ENCODE measurements around the gene MYB.

GRCh38 chr6:135221505-135221904, 40.4 kb downstream of the MYB start:
- TF ChIP-seq CTCF (conservative IDR thresholded peaks at IDR 0.05; ENCODE audit: low read depth in 2 of 2) (no peak), REST (IDR thresholded peaks at IDR 0.05; ENCODE audit: unreplicated experiment) (no peak), EZH2 (IDR thresholded peaks at IDR 0.05; ENCODE audit: low read depth, unreplicated experiment) (no peak), POLR2AphosphoS5 (IDR thresholded peaks at IDR 0.05; ENCODE audit: low read depth) (no peak), CREB1 (CRISPR knock-in tag; IDR thresholded peaks at IDR 0.05; ENCODE audit: low read depth) (no peak), EZH2phosphoT487 (IDR thresholded peaks at IDR 0.05; ENCODE audit: unreplicated experiment) (no peak)

Data from GM23338 (cell line).